ENCODE results near the gene EXD3.
"Not testable (repeated sequence)": the region's sequence is repeated elsewhere in the genome, so short reads cannot be mapped to it uniquely, and the experiment has no call there.

The EXD3 gene, protein sequence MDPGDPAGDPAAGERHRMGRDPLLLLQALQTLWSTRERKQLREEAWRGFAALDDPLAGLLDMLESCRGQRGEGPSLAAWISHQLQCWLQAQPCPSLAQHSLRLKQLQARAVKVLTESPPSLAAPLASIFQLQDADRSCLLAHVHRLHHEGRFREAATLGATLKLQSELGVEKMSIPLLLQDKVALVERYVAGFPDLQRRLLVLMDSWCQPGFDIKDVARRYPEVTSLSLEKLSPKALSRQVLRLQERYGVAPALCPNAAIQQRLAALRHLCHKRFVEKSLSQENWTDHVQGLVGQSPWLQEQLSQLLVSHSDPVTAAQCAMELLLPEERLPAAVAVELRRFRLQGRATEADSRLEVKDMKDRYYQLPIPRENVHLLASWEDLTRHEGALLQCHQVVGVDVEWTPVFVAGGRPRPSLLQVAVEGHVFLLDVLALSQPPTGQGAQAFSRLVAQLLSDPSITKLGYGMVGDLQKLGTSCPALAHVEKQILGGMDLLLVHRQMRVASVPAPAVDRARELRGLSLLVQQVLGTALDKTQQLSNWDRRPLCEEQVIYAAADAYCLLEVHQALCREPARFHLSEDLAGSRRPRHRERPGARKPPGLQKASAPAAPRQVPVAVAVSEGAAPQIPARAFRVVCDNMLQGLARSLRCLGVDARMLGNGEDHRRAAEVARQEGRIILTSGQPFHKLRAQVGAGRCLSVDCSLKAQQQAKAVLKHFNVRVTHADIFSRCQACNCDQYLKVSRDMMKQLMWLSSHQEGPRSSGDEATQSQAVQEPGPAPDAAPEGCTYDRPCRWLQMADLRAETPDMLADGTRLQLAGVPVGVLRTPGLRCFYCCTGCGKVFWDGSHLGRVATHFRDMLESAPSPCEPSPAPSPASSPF

GRCh38 chr9:137422604-137423513 is at the start of gene EXD3, which contains the start of gene NOXA1:
Gene EXD3 (minus strand): TSS chr9:137423162. CDS start chr9:137395357, 27,805 bp downstream.
Gene NOXA1 (plus strand): TSS chr9:137423393. CDS start chr9:137423530, 137 bp downstream.
- H3K27me3 ChIP-seq (ENCODE audit: control insufficient read depth, insufficient read depth, low read length) = peaks cover 13% of the 10 kb centered on the region
- H3K4me3 ChIP-seq (ENCODE audit: low read length) = peak within 1 kb of the TSS; percentile 82
- peak within 1 kb of the TSS; percentile 61 for H3K9ac ChIP-seq (ENCODE audit: low read length)
- no peaks in the 10 kb centered on the region for H3K4me1 ChIP-seq (ENCODE audit: control insufficient read depth, low read depth, low read length)
- H3K36me3 ChIP-seq (ENCODE audit: control insufficient read depth, low read depth, low read length) = no peaks in the 10 kb centered on the region
- no peak within 1 kb of the TSS for H3K27ac ChIP-seq (ENCODE audit: low read length)
- no peaks in the 10 kb centered on the region for H3K9me3 ChIP-seq (ENCODE audit: control insufficient read depth, low read depth, low read length)

DNA sequence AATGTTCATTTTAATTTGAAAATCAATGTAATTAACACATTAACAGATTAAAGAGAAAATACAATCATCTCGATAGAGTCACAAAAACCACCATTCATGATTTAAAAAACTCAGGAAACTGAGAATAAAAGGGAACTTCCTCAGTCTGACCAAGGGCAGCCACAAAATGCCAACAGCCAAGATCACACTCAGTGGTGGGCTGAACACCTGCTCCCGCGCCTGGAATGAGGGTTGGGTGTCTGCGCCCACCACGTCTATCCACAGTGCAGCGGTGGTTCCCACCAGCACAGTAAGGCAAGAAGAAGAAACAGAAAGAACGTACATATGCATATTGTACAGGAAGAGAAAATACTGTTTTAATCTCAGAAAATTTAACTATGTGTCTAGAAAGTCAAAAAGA is 47.8 kb upstream of the EXD3 start:
- Histone ChIP-seq H3K9ac (ENCODE audit: low read length) (no peak overlapping the region), H3K36me3 (ENCODE audit: control insufficient read depth, low read depth, low read length) (no peaks in the 10 kb centered on the region), H3K4me1 (ENCODE audit: control insufficient read depth, low read depth, low read length) (no peaks in the 10 kb centered on the region), H3K27ac (ENCODE audit: low read length) (no peak overlapping the region), H3K9me3 (ENCODE audit: control insufficient read depth, low read depth, low read length) (no peaks in the 10 kb centered on the region), H3K27me3 (ENCODE audit: control insufficient read depth, insufficient read depth, low read length) (no peaks in the 10 kb centered on the region), H3K4me3 (ENCODE audit: low read length) (no peak overlapping the region)

DNA sequence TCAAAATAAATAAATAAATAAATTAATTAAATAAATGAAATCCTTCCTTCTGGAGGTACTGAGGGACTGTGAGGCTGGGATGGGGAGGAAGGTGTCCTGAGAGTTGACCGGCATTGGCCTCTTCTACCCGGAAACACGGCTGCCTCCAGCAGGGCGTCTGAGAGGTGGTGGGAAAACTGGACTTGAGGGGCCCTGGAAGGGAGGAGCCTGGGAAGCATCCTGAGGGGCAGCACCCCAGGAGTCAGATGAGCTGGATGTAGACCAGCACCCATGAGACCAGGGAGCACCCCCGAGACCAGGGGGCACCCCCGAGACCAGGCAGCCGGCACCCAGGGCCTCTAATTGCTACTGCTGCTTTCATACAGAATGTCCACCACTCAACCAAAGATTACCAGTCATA is 44.9 kb upstream of the EXD3 start:
- Histone ChIP-seq H3K27me3 (ENCODE audit: control insufficient read depth, insufficient read depth, low read length) (no peaks in the 10 kb centered on the region), H3K36me3 (ENCODE audit: control insufficient read depth, low read depth, low read length) (no peaks in the 10 kb centered on the region), H3K27ac (ENCODE audit: low read length) (no peak overlapping the region), H3K4me3 (ENCODE audit: low read length) (no peak overlapping the region), H3K4me1 (ENCODE audit: control insufficient read depth, low read depth, low read length) (no peaks in the 10 kb centered on the region), H3K9ac (ENCODE audit: low read length) (no peak overlapping the region), H3K9me3 (ENCODE audit: control insufficient read depth, low read depth, low read length) (no peaks in the 10 kb centered on the region)

DNA sequence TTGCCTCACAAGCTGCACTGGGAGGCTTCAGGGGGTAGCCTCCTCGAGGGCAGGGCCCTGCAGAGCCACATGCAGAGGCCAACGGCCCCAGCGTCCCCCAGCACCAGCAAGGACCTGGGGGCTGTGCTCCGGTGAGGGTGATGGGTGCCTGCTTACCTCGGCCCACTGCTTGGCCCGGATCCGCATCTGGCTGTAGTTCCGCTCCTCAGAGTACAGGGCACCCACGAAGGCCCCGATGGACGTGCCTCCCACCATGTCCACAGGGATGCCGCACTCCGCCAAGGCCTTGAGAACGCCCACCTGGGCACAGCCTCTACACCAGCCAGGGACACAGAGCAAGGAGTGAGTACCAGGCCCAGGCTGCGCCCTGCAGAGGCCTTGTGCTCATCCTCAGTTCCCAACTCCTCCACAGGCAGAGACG is 44.2 kb upstream of the EXD3 start:
- no peak overlapping the region for H3K4me3 ChIP-seq (ENCODE audit: low read length)
- H3K27ac ChIP-seq (ENCODE audit: low read length) = no peak overlapping the region
- no peak overlapping the region for H3K9ac ChIP-seq (ENCODE audit: low read length)
- H3K36me3 ChIP-seq (ENCODE audit: control insufficient read depth, low read depth, low read length) = no peaks in the 10 kb centered on the region
- no peaks in the 10 kb centered on the region for H3K4me1 ChIP-seq (ENCODE audit: control insufficient read depth, low read depth, low read length)
- no peaks in the 10 kb centered on the region for H3K9me3 ChIP-seq (ENCODE audit: control insufficient read depth, low read depth, low read length)
- no peaks in the 10 kb centered on the region for H3K27me3 ChIP-seq (ENCODE audit: control insufficient read depth, insufficient read depth, low read length)

- H3K27me3 ChIP-seq (ENCODE audit: control insufficient read depth, insufficient read depth, low read length); H3K36me3 ChIP-seq (ENCODE audit: control insufficient read depth, low read depth, low read length); H3K4me3 ChIP-seq (ENCODE audit: low read length); H3K9me3 ChIP-seq (ENCODE audit: control insufficient read depth, low read depth, low read length); H3K27ac ChIP-seq (ENCODE audit: low read length); H3K9ac ChIP-seq (ENCODE audit: low read length); H3K4me1 ChIP-seq (ENCODE audit: control insufficient read depth, low read depth, low read length): not testable (repeated sequence)
These were observed 43.6 kb upstream of the EXD3 start for GRCh38 chr9:137466389-137467085.

DNA sequence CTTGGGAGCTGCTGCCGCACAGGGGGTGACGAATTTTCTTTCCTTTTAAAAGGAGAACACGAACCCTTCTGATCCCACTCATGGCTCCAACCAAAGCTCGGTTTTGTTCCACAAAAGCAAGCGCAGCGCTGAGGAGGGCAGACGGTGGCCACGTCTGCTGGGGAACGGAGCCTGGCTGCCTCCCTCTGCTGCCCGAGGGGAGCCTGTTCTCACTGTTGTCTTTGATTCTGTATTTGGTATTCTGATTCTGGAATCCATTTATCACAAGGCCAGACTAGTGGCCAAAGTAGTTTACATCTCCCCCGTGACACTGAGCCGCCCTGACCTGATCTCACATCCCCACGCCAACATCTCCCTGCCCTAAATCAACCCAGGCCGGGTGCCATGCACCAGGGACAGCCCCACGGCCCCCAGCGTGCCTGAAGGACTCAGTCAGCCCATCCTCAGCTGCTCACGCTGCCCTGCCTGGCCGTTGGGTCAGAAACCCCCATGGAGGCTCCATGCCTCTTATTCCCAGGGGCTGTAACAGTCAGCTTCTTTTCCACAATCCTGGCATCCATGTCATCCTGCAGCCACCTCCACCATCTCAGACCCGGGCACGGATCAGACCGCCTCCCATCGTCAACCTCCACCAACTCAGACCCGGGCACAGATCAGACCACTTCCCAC is 42.9 kb upstream of the EXD3 start:
- Histone ChIP-seq H3K4me1 (ENCODE audit: control insufficient read depth, low read depth, low read length) (no peaks in the 10 kb centered on the region), H3K4me3 (ENCODE audit: low read length) (no peak overlapping the region), H3K9me3 (ENCODE audit: control insufficient read depth, low read depth, low read length) (no peaks in the 10 kb centered on the region), H3K9ac (ENCODE audit: low read length) (no peak overlapping the region), H3K36me3 (ENCODE audit: control insufficient read depth, low read depth, low read length) (no peaks in the 10 kb centered on the region), H3K27me3 (ENCODE audit: control insufficient read depth, insufficient read depth, low read length) (no peaks in the 10 kb centered on the region), H3K27ac (ENCODE audit: low read length) (no peak overlapping the region)

GRCh38 chr9:137465000-137465719 is 42.2 kb upstream of the EXD3 start:
- Histone ChIP-seq H3K9ac (ENCODE audit: low read length) (no peak overlapping the region), H3K9me3 (ENCODE audit: control insufficient read depth, low read depth, low read length) (no peaks in the 10 kb centered on the region), H3K27me3 (ENCODE audit: control insufficient read depth, insufficient read depth, low read length) (no peaks in the 10 kb centered on the region), H3K4me1 (ENCODE audit: control insufficient read depth, low read depth, low read length) (no peaks in the 10 kb centered on the region), H3K27ac (ENCODE audit: low read length) (no peak overlapping the region), H3K36me3 (ENCODE audit: control insufficient read depth, low read depth, low read length) (no peaks in the 10 kb centered on the region), H3K4me3 (ENCODE audit: low read length) (no peak overlapping the region)

DNA sequence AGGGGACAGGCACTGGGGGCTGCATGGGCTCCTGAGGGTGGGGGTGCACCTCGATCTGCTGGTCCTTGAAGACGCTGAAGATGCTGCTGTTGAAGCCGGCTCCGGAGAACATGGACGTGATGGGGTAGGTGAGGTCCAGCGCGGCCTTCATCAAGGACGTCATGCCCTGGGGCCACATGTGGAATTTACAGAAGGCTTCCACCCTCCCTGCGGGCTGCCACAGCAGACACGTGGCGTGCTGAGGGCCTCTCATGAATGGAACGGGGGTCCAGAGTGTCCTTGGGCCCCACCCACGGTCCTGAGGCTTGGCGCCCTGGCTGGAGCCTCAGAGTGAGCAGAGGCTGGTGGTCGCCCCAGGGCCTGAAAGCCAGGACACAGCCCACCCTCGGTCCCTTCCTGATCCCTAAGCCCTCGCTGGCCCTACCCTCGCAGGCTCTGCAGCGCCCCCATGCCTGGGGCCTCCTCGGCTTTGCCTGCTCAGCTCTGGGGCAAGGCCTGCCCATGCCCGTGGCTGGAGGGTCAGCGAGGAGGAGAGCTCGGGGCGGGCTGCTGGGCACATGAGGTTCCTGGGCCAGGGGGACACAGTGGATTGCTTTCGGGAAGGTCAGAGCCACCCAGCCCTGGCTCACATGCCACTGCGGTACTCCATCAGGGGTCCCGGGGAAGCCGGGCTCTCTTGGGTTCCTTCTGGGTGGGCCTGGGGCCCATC is 41.5 kb upstream of the EXD3 start:
- Histone ChIP-seq H3K9me3 (ENCODE audit: control insufficient read depth, low read depth, low read length) (no peaks in the 10 kb centered on the region), H3K27me3 (ENCODE audit: control insufficient read depth, insufficient read depth, low read length) (no peaks in the 10 kb centered on the region), H3K36me3 (ENCODE audit: control insufficient read depth, low read depth, low read length) (no peaks in the 10 kb centered on the region), H3K4me3 (ENCODE audit: low read length) (no peak overlapping the region), H3K9ac (ENCODE audit: low read length) (no peak overlapping the region), H3K27ac (ENCODE audit: low read length) (no peak overlapping the region), H3K4me1 (ENCODE audit: control insufficient read depth, low read depth, low read length) (no peaks in the 10 kb centered on the region)

GRCh38 chr9:137463931-137464290 is 40.9 kb upstream of the EXD3 start:
- no peaks in the 10 kb centered on the region for H3K9me3 ChIP-seq (ENCODE audit: control insufficient read depth, low read depth, low read length)
- H3K4me1 ChIP-seq (ENCODE audit: control insufficient read depth, low read depth, low read length) = no peaks in the 10 kb centered on the region
- H3K36me3 ChIP-seq (ENCODE audit: control insufficient read depth, low read depth, low read length) = no peaks in the 10 kb centered on the region
- H3K9ac ChIP-seq (ENCODE audit: low read length) = no peak overlapping the region
- H3K27me3 ChIP-seq (ENCODE audit: control insufficient read depth, insufficient read depth, low read length) = no peaks in the 10 kb centered on the region
- no peak overlapping the region for H3K4me3 ChIP-seq (ENCODE audit: low read length)
- H3K27ac ChIP-seq (ENCODE audit: low read length) = no peak overlapping the region
